ENCODE results near the gene PDGFC. TPM values are rescaled to one million over a fixed set of nuclear protein-coding genes. Genes with fewer than 3 reads are reported as not detected.
A peak's percentile ranks its signal among the peaks of the same experiment; 100 is the strongest.

PDGFC gene
- total RNA-seq, 1 experiment from 2014 or later = 64.5 TPM

GRCh38 chr4:156929386-156930105 is 42.1 kb downstream of the PDGFC start:
- intact Hi-C loops (cut with micrococcal nuclease; ENCODE audit: unreplicated experiment) = loop anchor here (5.0 kb wide), 2 partner anchors 37 to 152 kb away; no protein-coding TSS in a partner anchor
- H3K4me1 Mint-ChIP-seq (ENCODE audit: low read depth, unreplicated experiment) = peaks cover 21% of the 10 kb centered on the region
- BruUV-seq (replicated peaks) = no TSS peak
- no peak for DNase-seq
- peaks cover 4% of the 10 kb centered on the region for H3K9me3 Mint-ChIP-seq (ENCODE audit: low read depth, unreplicated experiment)
- peak overlapping the region; percentile 52 for H3K27ac Mint-ChIP-seq (ENCODE audit: unreplicated experiment)
- CTCF ChIA-PET = no interaction called here
- H3K4me3 Mint-ChIP-seq (ENCODE audit: low read depth, unreplicated experiment) = no peak overlapping the region
- H3K36me3 Mint-ChIP-seq (ENCODE audit: insufficient read depth, unreplicated experiment) = peaks cover 34% of the 10 kb centered on the region
- H3K27me3 Mint-ChIP-seq (ENCODE audit: unreplicated experiment) = no peaks in the 10 kb centered on the region
- no peak for TF ChIP-seq CTCF (IDR thresholded peaks at IDR 0.05; ENCODE audit: unreplicated experiment)

GRCh38 chr4:156924774-156925315 is 46.8 kb downstream of the PDGFC start:
- no peaks in the 10 kb centered on the region for H3K27me3 Mint-ChIP-seq (ENCODE audit: unreplicated experiment)
- BruUV-seq (replicated peaks) = no TSS peak
- no peak for TF ChIP-seq CTCF (IDR thresholded peaks at IDR 0.05; ENCODE audit: unreplicated experiment)
- peaks cover 36% of the 10 kb centered on the region for H3K4me1 Mint-ChIP-seq (ENCODE audit: low read depth, unreplicated experiment)
- no peak for DNase-seq
- CTCF ChIA-PET = no interaction called here
- peaks cover 18% of the 10 kb centered on the region for H3K36me3 Mint-ChIP-seq (ENCODE audit: insufficient read depth, unreplicated experiment)
- H3K27ac Mint-ChIP-seq (ENCODE audit: unreplicated experiment) = peak overlapping the region; percentile 43
- intact Hi-C loops (cut with micrococcal nuclease; ENCODE audit: unreplicated experiment) = no loop called here
- peaks cover 4% of the 10 kb centered on the region for H3K9me3 Mint-ChIP-seq (ENCODE audit: low read depth, unreplicated experiment)
- no peak overlapping the region for H3K4me3 Mint-ChIP-seq (ENCODE audit: low read depth, unreplicated experiment)

- Mint-ChIP-seq H3K27me3 (ENCODE audit: unreplicated experiment) (no peaks in the 10 kb centered on the region), H3K36me3 (ENCODE audit: insufficient read depth, unreplicated experiment) (peaks cover 18% of the 10 kb centered on the region), H3K4me1 (ENCODE audit: low read depth, unreplicated experiment) (peaks cover 36% of the 10 kb centered on the region), H3K4me3 (ENCODE audit: low read depth, unreplicated experiment) (no peak overlapping the region), H3K27ac (ENCODE audit: unreplicated experiment) (no peak overlapping the region), H3K9me3 (ENCODE audit: low read depth, unreplicated experiment) (peaks cover 4% of the 10 kb centered on the region)
- CTCF ChIA-PET = no interaction called here
- no TSS peak for BruUV-seq (replicated peaks)
- TF ChIP-seq CTCF (IDR thresholded peaks at IDR 0.05; ENCODE audit: unreplicated experiment) = no peak
- no peak for DNase-seq
- intact Hi-C loops (cut with micrococcal nuclease; ENCODE audit: unreplicated experiment) = no loop called here
Observed at GRCh38 chr4:156923525-156923924, 48.1 kb downstream of the PDGFC start.

- Mint-ChIP-seq H3K4me1 (ENCODE audit: low read depth, unreplicated experiment) (no peaks in the 10 kb centered on the region), H3K4me3 (ENCODE audit: low read depth, unreplicated experiment) (no peak overlapping the region), H3K27me3 (ENCODE audit: unreplicated experiment) (no peaks in the 10 kb centered on the region), H3K36me3 (ENCODE audit: insufficient read depth, unreplicated experiment) (peaks cover 6% of the 10 kb centered on the region), H3K27ac (ENCODE audit: unreplicated experiment) (no peak overlapping the region), H3K9me3 (ENCODE audit: low read depth, unreplicated experiment) (no peaks in the 10 kb centered on the region)
- CTCF ChIA-PET = no interaction called here
- no peak for DNase-seq
- no peak for TF ChIP-seq CTCF (IDR thresholded peaks at IDR 0.05; ENCODE audit: unreplicated experiment)
- no TSS peak for BruUV-seq (replicated peaks)
- intact Hi-C loops (cut with micrococcal nuclease; ENCODE audit: unreplicated experiment) = no loop called here
Observed at GRCh38 chr4:156915221-156915620, 56.4 kb downstream of the PDGFC start.

Data from Calu3 (cell line).